H1 (cell line): ENCODE data around the gene TXNL4A.

Experiments used
- BCL11A ChIP-seq, 2 experiments: IDR thresholded peaks; one replicate each; pipeline ENCODE4 v1.6.1; 2011; ENCODE audit warnings: low read depth in 2 of 2, low read length in 2 of 2, mild to moderate bottlenecking in 2 of 2
- CBX8 ChIP-seq: fragments of 300-800, 300-1000 bp; sonication (generic); IDR thresholded peaks from 2 replicates; pipeline ENCODE4 v1.7.1; 2016; ENCODE audit warnings: low read depth, low read length, borderline replicate concordance
- CTCF ChIP-seq, 3 experiments: IDR thresholded peaks; 1 replicate in 2 of 3; 2 replicates in 1 of 3; pipeline versions ENCODE4 v1.5.1 to v1.6.1; 2011; ENCODE audit warnings: low read length in 3 of 3, mild to moderate bottlenecking in 3 of 3, inconsistent platforms in 2 of 3, low read depth in 1 of 3, moderate library complexity in 1 of 3; ENCODE audit not compliant: insufficient read depth in 1 of 3; ENCODE audit errors: control extremely low read depth in 1 of 3
- TAF1 ChIP-seq: IDR thresholded peaks from 2 replicates; pipeline ENCODE4 v1.6.1; 2011; ENCODE audit warnings: mild to moderate bottlenecking, low read depth, low read length

- TF ChIP-seq TAF1 (no peak), CTCF (IDR thresholded peaks at IDR 0.05; ENCODE audit: control extremely low read depth in 1 of 3, insufficient read depth in 1 of 3, low read depth in 1 of 3, low read length in 3 of 3) (no peak), BCL11A (IDR thresholded peaks at IDR 0.05; ENCODE audit: low read depth in 2 of 2, low read length in 2 of 2) (no peak), CBX8 (no peak)
Observed at GRCh38 chr18:80002468-80002867, 14.1 kb upstream of the TXNL4A start.
